ENCODE data around the gene C6orf52. TPM values are rescaled to one million over a fixed set of nuclear protein-coding genes. Genes with fewer than 3 reads are reported as not detected.

C6orf52 gene
- total RNA-seq, 1 donor from 2014 or later = 3.5 TPM

GRCh38 chr6:10641528-10641927, 52.9 kb downstream of the C6orf52 start:
- peaks cover 15% of the 10 kb centered on the region for H3K27me3 Mint-ChIP-seq
- no peaks in the 10 kb centered on the region for H3K36me3 Mint-ChIP-seq (ENCODE audit: insufficient read depth)
- H3K4me1 Mint-ChIP-seq (ENCODE audit: low read depth) = peaks cover 5% of the 10 kb centered on the region
- no peak for TF ChIP-seq CTCF (IDR thresholded peaks at IDR 0.05; ENCODE audit: unreplicated experiment)
- no peak overlapping the region for H3K27ac Mint-ChIP-seq
- no peaks in the 10 kb centered on the region for H3K9me3 Mint-ChIP-seq (ENCODE audit: low read depth)
- no peak for DNase-seq (ENCODE audit: low spot score, unreplicated experiment)
- no peak overlapping the region for H3K4me3 Mint-ChIP-seq (ENCODE audit: low read depth)

- no peak for TF ChIP-seq CTCF (IDR thresholded peaks at IDR 0.05; ENCODE audit: unreplicated experiment)
- Mint-ChIP-seq H3K9me3 (ENCODE audit: low read depth) (no peaks in the 10 kb centered on the region), H3K27ac (no peak overlapping the region), H3K36me3 (ENCODE audit: insufficient read depth) (no peaks in the 10 kb centered on the region), H3K4me1 (ENCODE audit: low read depth) (peaks cover 5% of the 10 kb centered on the region), H3K27me3 (peaks cover 15% of the 10 kb centered on the region), H3K4me3 (ENCODE audit: low read depth) (no peak overlapping the region)
- no peak for DNase-seq (ENCODE audit: low spot score, unreplicated experiment)
Observed at GRCh38 chr6:10640412-10640811, 54.0 kb downstream of the C6orf52 start.

DNA sequence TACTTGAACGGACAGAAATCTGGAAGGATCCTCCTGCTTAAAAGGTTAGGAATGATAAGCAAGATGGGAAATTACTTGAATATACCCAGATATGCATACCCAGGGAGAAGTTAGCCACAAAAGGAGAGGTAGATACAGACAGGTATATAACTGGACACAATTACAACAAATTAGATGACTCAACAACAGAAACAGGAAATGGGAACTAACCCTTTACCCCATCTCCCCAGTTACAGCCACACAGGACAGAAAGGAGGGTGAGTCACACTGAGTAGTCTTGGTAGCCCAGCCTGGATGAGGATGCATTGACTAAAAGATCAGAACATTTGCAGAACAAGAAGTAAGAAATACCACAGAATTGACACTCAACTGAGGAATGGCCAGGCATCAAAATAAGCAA, 61.2 kb downstream of the C6orf52 start:
- H3K4me1 Mint-ChIP-seq (ENCODE audit: low read depth) = no peaks in the 10 kb centered on the region
- no peak for DNase-seq (ENCODE audit: low spot score, unreplicated experiment)
- no peak overlapping the region for H3K27ac Mint-ChIP-seq
- no peak overlapping the region for H3K4me3 Mint-ChIP-seq (ENCODE audit: low read depth)
- peaks cover 10% of the 10 kb centered on the region for H3K27me3 Mint-ChIP-seq
- no peaks in the 10 kb centered on the region for H3K36me3 Mint-ChIP-seq (ENCODE audit: insufficient read depth)
- no peak for TF ChIP-seq CTCF (IDR thresholded peaks at IDR 0.05; ENCODE audit: unreplicated experiment)
- H3K9me3 Mint-ChIP-seq (ENCODE audit: low read depth) = no peaks in the 10 kb centered on the region

- no peaks in the 10 kb centered on the region for H3K9me3 Mint-ChIP-seq (ENCODE audit: low read depth)
- TF ChIP-seq CTCF (IDR thresholded peaks at IDR 0.05; ENCODE audit: unreplicated experiment) = no peak
- H3K27me3 Mint-ChIP-seq = peaks cover 21% of the 10 kb centered on the region
- H3K4me1 Mint-ChIP-seq (ENCODE audit: low read depth) = no peaks in the 10 kb centered on the region
- H3K4me3 Mint-ChIP-seq (ENCODE audit: low read depth) = no peak overlapping the region
- no peak overlapping the region for H3K27ac Mint-ChIP-seq
- DNase-seq (ENCODE audit: low spot score, unreplicated experiment) = no peak
- H3K36me3 Mint-ChIP-seq (ENCODE audit: insufficient read depth) = peaks cover 3% of the 10 kb centered on the region
Observed at GRCh38 chr6:10630178-10630577, 64.2 kb downstream of the C6orf52 start.

- H3K4me3 Mint-ChIP-seq (ENCODE audit: low read depth) = no peak overlapping the region
- no peak overlapping the region for H3K27ac Mint-ChIP-seq
- no peak for TF ChIP-seq CTCF (IDR thresholded peaks at IDR 0.05; ENCODE audit: unreplicated experiment)
- H3K36me3 Mint-ChIP-seq (ENCODE audit: insufficient read depth) = peaks cover 12% of the 10 kb centered on the region
- H3K27me3 Mint-ChIP-seq = peaks cover 24% of the 10 kb centered on the region
- no peak for DNase-seq (ENCODE audit: low spot score, unreplicated experiment)
- H3K4me1 Mint-ChIP-seq (ENCODE audit: low read depth) = no peaks in the 10 kb centered on the region
- H3K9me3 Mint-ChIP-seq (ENCODE audit: low read depth) = no peaks in the 10 kb centered on the region
Observed at GRCh38 chr6:10627800-10628199, 66.6 kb downstream of the C6orf52 start.

All from progenitor cell of endocrine pancreas (in vitro differentiated cells).